ENCODE measurements around the gene EBF4. TPM values are rescaled to one million over a fixed set of nuclear protein-coding genes. Genes with fewer than 3 reads are reported as not detected.

The EBF4 gene
- total and polyA plus RNA-seq, 2 of the 8 experiments (the other 6 are each of a cell fraction or from before 2014, with no cell fraction given) = 1.2 to 2.9 TPM

GRCh38 chr20:2771631-2772080 is 79.1 kb downstream of the EBF4 start (continued):
- TF ChIP-seq BCL11A (IDR thresholded peaks at IDR 0.05; ENCODE audit: low read depth in 2 of 2, low read length in 2 of 2) (no peak), SP4 (IDR thresholded peaks at IDR 0.05; ENCODE audit: low read length) (no peak), RXRA (IDR thresholded peaks at IDR 0.05; ENCODE audit: insufficient read depth, low read depth, low read length) (no peak), JUND (IDR thresholded peaks at IDR 0.05; ENCODE audit: low read length) (no peak), KDM1A (IDR thresholded peaks at IDR 0.05; ENCODE audit: borderline replicate concordance, low read length) (no peak), TAF1 (IDR thresholded peaks at IDR 0.05; ENCODE audit: low read depth, low read length) (no peak)

All from H1 (cell line).